Keratinocyte (primary cell): Measurements from ENCODE around the gene PJA1. TPM values are rescaled to one million over a fixed set of nuclear protein-coding genes. Genes with fewer than 3 reads are reported as not detected.

Source experiments
- DNase-seq: peaks from one replicate; pipeline ENCODE4 v3.0.0-alpha.2; 2011; ENCODE audit warnings: low read depth, missing footprints, low spot score
- FAIRE-seq: peaks from 2 replicates; lab custom pipeline; 2011; peaks lifted over from hg19 to GRCh38; lab: Jason Lieb, UNC
- H2AFZ ChIP-seq: 2 replicates; pipeline ENCODE4 v1.6.0; 2012; ENCODE audit warnings: low read length, control low read depth, inconsistent platforms; ENCODE audit not compliant: control insufficient read depth
- H3K27ac ChIP-seq: 2 replicates; pipeline ENCODE4 v1.5.1; 2011; ENCODE audit warnings: low read length; ENCODE audit not compliant: control insufficient read depth, insufficient read depth
- H3K27me3 ChIP-seq: 3 replicates; pipeline ENCODE4 v1.6.0; 2011; ENCODE audit warnings: low read length; ENCODE audit not compliant: control insufficient read depth, insufficient read depth; ENCODE audit errors: extremely low read depth
- H3K36me3 ChIP-seq, 2 experiments: 2 replicates in 1 of 2; 3 replicates in 1 of 2; pipeline ENCODE4 v1.5.1; 2011; ENCODE audit warnings: low read length in 2 of 2, mild to moderate bottlenecking in 1 of 2; ENCODE audit not compliant: control insufficient read depth in 2 of 2, insufficient read depth in 2 of 2; ENCODE audit errors: extremely low read depth in 1 of 2
- H3K4me1 ChIP-seq: 3 replicates; pipeline ENCODE4 v1.5.1; 2011; ENCODE audit warnings: low read length; ENCODE audit not compliant: control insufficient read depth, insufficient read depth; ENCODE audit errors: extremely low read depth
- H3K4me2 ChIP-seq: 3 replicates; pipeline ENCODE4 v1.6.0; 2011; ENCODE audit warnings: low read depth, low read length; ENCODE audit not compliant: control insufficient read depth, insufficient read depth; ENCODE audit errors: extremely low read depth
- H3K4me3 ChIP-seq, 3 experiments: fragments of 200-600 bp in 1 of 3; sonication (generic) in 1 of 3; 2 replicates in 2 of 3; 3 replicates in 1 of 3; pipeline ENCODE4 v1.5.1; 2011 to 2016; ENCODE audit warnings: low read length in 3 of 3, mild to moderate bottlenecking in 3 of 3, control low read depth in 2 of 3, inconsistent platforms in 1 of 3, low read depth in 1 of 3, mixed read lengths in 1 of 3, mixed run types in 1 of 3, moderate library complexity in 1 of 3; ENCODE audit not compliant: control insufficient read depth in 2 of 3, insufficient read depth in 2 of 3; ENCODE audit errors: extremely low read depth in 1 of 3
- H3K79me2 ChIP-seq: 2 replicates; pipeline ENCODE4 v1.6.0; 2012; ENCODE audit warnings: low read length; ENCODE audit not compliant: control insufficient read depth, insufficient read depth
- H3K9ac ChIP-seq: 3 replicates; pipeline ENCODE4 v1.6.0; 2011; ENCODE audit warnings: low read length; ENCODE audit not compliant: control insufficient read depth, insufficient read depth; ENCODE audit errors: extremely low read depth
- H3K9me1 ChIP-seq: 3 replicates; pipeline ENCODE4 v1.6.0; 2011; ENCODE audit warnings: low read length; ENCODE audit not compliant: control insufficient read depth, insufficient read depth; ENCODE audit errors: extremely low read depth
- H3K9me3 ChIP-seq: 2 replicates; pipeline ENCODE4 v1.5.1; 2012; ENCODE audit warnings: low read depth, low read length; ENCODE audit not compliant: control insufficient read depth
- H4K20me1 ChIP-seq: 3 replicates; pipeline ENCODE4 v1.6.0; 2011; ENCODE audit warnings: low read length; ENCODE audit not compliant: control insufficient read depth, insufficient read depth; ENCODE audit errors: extremely low read depth
- CTCF ChIP-seq, 3 experiments: IDR thresholded peaks in 1 of 3; conservative IDR thresholded peaks in 1 of 3; optimal IDR thresholded peaks in 1 of 3; 2 replicates in 2 of 3; 3 replicates in 1 of 3; pipeline versions ENCODE3 to v1.5.1; 2011; ENCODE audit warnings: low read length in 3 of 3, mild to moderate bottlenecking in 3 of 3, moderate library complexity in 2 of 3, control low read depth in 1 of 3, inconsistent platforms in 1 of 3; ENCODE audit not compliant: insufficient read depth in 2 of 3; ENCODE audit errors: extremely low read depth in 1 of 3
- EZH2 ChIP-seq: IDR thresholded peaks from one replicate; pipeline ENCODE4 v1.6.1; 2012; ENCODE audit warnings: inconsistent platforms, mild to moderate bottlenecking, low read length, moderate library complexity
- dilution Hi-C: fragments of 300-500 bp; cut with MboI; formaldehyde crosslinking; loops from one replicate; pipeline ENCODE4 v1.7.0; 2020; ENCODE audit warnings: low sequenced_read_pairs; ENCODE audit not compliant: extremely low pct_ligation_motif_present
- polyA plus RNA-seq, 5 experiments: library from polyadenylated mRNA; depleted of rRNA in 3 of 5; stranded (reverse) in 3 of 5; stranded (forward) in 1 of 5; unstranded in 1 of 5; fragments of >200 nt; gene quantifications; 1 replicate in 1 of 5; 2 replicates in 3 of 5; 3 replicates in 1 of 5; pipeline versions ENCODE4 v1.2.1 to v1.2.3, GENCODE V29; 2011 to 2012; ENCODE audit warnings: missing spikeins in 2 of 5, low read depth in 1 of 5, low replicate concordance in 1 of 5

Gene PJA1
- polyA plus RNA-seq, 1 donor (not counting 4 experiments of a cell fraction or from before 2014, with no cell fraction given): 19.2 TPM

GRCh38 chrX:69192603-69193002, 27.4 kb upstream of the PJA1 start:
- Histone ChIP-seq H3K36me3 (no peaks in the 10 kb centered on the region), H3K27ac (no peak overlapping the region), H3K79me2 (no peaks in the 10 kb centered on the region), H3K27me3 (peaks cover 12% of the 10 kb centered on the region), H3K9me1 (no peaks in the 10 kb centered on the region), H3K9ac (no peak overlapping the region), H3K4me2 (no peak overlapping the region), H3K9me3 (no peaks in the 10 kb centered on the region), H3K4me1 (no peaks in the 10 kb centered on the region), H2AFZ (no peak overlapping the region), H3K4me3 (no peak overlapping the region), H4K20me1 (no peaks in the 10 kb centered on the region)
- dilution Hi-C loops: no loop called here
- TF ChIP-seq CTCF (optimal IDR thresholded peaks at IDR 0.05 in 1 of 3, IDR thresholded peaks at IDR 0.05 in 1 of 3, conservative IDR thresholded peaks at IDR 0.05 in 1 of 3; ENCODE audit: extremely low read depth in 1 of 3, insufficient read depth in 2 of 3, low read length in 3 of 3): no peak
- TF ChIP-seq EZH2: no peak
- no peak for FAIRE-seq
- no peak for DNase-seq

- Histone ChIP-seq H3K9me1 (no peaks in the 10 kb centered on the region), H3K27me3 (peaks cover 12% of the 10 kb centered on the region), H3K4me1 (no peaks in the 10 kb centered on the region), H3K36me3 (no peaks in the 10 kb centered on the region), H3K4me2 (no peak overlapping the region), H3K4me3 (no peak overlapping the region), H3K79me2 (no peaks in the 10 kb centered on the region), H3K9ac (no peak overlapping the region), H3K27ac (no peak overlapping the region), H4K20me1 (no peaks in the 10 kb centered on the region), H3K9me3 (no peaks in the 10 kb centered on the region), H2AFZ (no peak overlapping the region)
- dilution Hi-C loops: no loop called here
- no peak for TF ChIP-seq CTCF (optimal IDR thresholded peaks at IDR 0.05 in 1 of 3, IDR thresholded peaks at IDR 0.05 in 1 of 3, conservative IDR thresholded peaks at IDR 0.05 in 1 of 3; ENCODE audit: extremely low read depth in 1 of 3, insufficient read depth in 2 of 3, low read length in 3 of 3)
- no peak for TF ChIP-seq EZH2
- FAIRE-seq: no peak
- no peak for DNase-seq
Measured at GRCh38 chrX:69189576-69190371, 24.5 kb upstream of the PJA1 start.
